IMR-90 (cell line): ENCODE measurements around the gene PARP3. TPM values are rescaled to one million over a fixed set of nuclear protein-coding genes. Genes with fewer than 3 reads are reported as not detected.

Source experiments
- ATAC-seq: fragments of 200-7000 bp; cut with Tn5 transposase; 2 replicates; pipeline ENCODE4 v1.9.1; 2020; ENCODE audit warnings: low read depth, mild to moderate bottlenecking, moderate library complexity
- BruUV-seq: library from RNA; stranded (reverse); fragments of 400-500 nt; replicated peaks from 2 replicates; lab custom pipeline; 2021; lab: Mats Ljungman, UMichigan
- CTCF ChIA-PET: fragments of 300-600 bp; formaldehyde crosslinking; extraction: SDS; loops from one replicate; lab custom pipeline; 2021; ENCODE audit warnings: antibody characterized with exemption; lab: Yijun Ruan, JAX
- POLR2A ChIA-PET: fragments of 300-600 bp; sonication (Branson Sonifier 250); formaldehyde crosslinking; loops from one replicate; lab custom pipeline; 2022; ENCODE audit warnings: antibody characterized with exemption; ENCODE audit not compliant: unreplicated experiment; lab: Charles Lee
- DNase-seq: peaks from one replicate; pipeline ENCODE4 v3.0.0; 2013
- H2AFZ ChIP-seq: replicated peaks from 2 replicates; pipeline ENCODE3; 2013; ENCODE audit warnings: low read length, mild to moderate bottlenecking; ENCODE audit not compliant: poor library complexity
- H2AK5ac ChIP-seq: 2 replicates; pipeline ENCODE4 v1.6.1; 2013; ENCODE audit warnings: low read depth, low read length, inconsistent platforms
- H2AK9ac ChIP-seq: replicated peaks from 2 replicates; pipeline ENCODE3; 2013; ENCODE audit warnings: mild to moderate bottlenecking, low read depth, low read length, moderate library complexity; ENCODE audit not compliant: poor library complexity
- H2BK120ac ChIP-seq: 2 replicates; pipeline ENCODE4 v1.6.1; 2013; ENCODE audit warnings: low read depth, low read length, inconsistent platforms
- H2BK15ac ChIP-seq: 3 replicates; pipeline ENCODE4 v1.6.1; 2013; ENCODE audit warnings: low read depth, low read length, inconsistent platforms
- H2BK20ac ChIP-seq: 2 replicates; pipeline ENCODE4 v1.6.1; 2013; ENCODE audit warnings: low read depth, mild to moderate bottlenecking, inconsistent platforms, low read length, moderate library complexity
- H2BK5ac ChIP-seq: 2 replicates; pipeline ENCODE4 v1.6.1; 2013; ENCODE audit warnings: mild to moderate bottlenecking, low read depth, low read length, inconsistent platforms; ENCODE audit not compliant: poor library complexity, severe bottlenecking
- H3K14ac ChIP-seq: replicated peaks from 2 replicates; pipeline ENCODE4 v1.6.1; 2013; ENCODE audit warnings: low read depth, low read length, inconsistent platforms
- H3K18ac ChIP-seq: 2 replicates; pipeline ENCODE4 v1.6.1; 2013; ENCODE audit warnings: low read depth, low read length, control low read depth
- H3K23ac ChIP-seq: 2 replicates; pipeline ENCODE4 v1.6.1; 2013; ENCODE audit warnings: low read depth, low read length, inconsistent platforms
- H3K27ac ChIP-seq: 2 replicates; pipeline ENCODE4 v1.5.1; 2013; ENCODE audit warnings: mild to moderate bottlenecking, control low read depth, low read length; ENCODE audit not compliant: insufficient read depth
- H3K27me3 ChIP-seq: 2 replicates; pipeline ENCODE4 v1.6.1; 2013; ENCODE audit warnings: low read length; ENCODE audit not compliant: control insufficient read depth, insufficient read depth
- H3K36me3 ChIP-seq: 2 replicates; pipeline ENCODE4 v1.6.1; 2013; ENCODE audit warnings: low read length, mixed read lengths; ENCODE audit not compliant: control insufficient read depth, insufficient read depth
- H3K4ac ChIP-seq: 2 replicates; pipeline ENCODE4 v1.6.1; 2013; ENCODE audit warnings: low read depth, low read length, inconsistent platforms
- H3K4me1 ChIP-seq: 2 replicates; pipeline ENCODE4 v1.6.1; 2013; ENCODE audit warnings: low read length, mixed read lengths; ENCODE audit not compliant: control insufficient read depth, insufficient read depth
- H3K4me2 ChIP-seq: 2 replicates; pipeline ENCODE4 v1.6.1; 2013; ENCODE audit warnings: low read depth, mild to moderate bottlenecking, control low read depth, low read length, moderate library complexity
- H3K4me3 ChIP-seq: 2 replicates; pipeline ENCODE4 v1.5.1; 2013; ENCODE audit warnings: low read depth, mild to moderate bottlenecking, control low read depth, low read length, moderate library complexity; ENCODE audit not compliant: insufficient read depth
- H3K56ac ChIP-seq: 2 replicates; pipeline ENCODE4 v1.6.1; 2013; ENCODE audit warnings: low read length, inconsistent platforms; ENCODE audit not compliant: insufficient read depth; ENCODE audit errors: extremely low read depth
- H3K79me1 ChIP-seq, 2 experiments: 2 replicates each; pipeline ENCODE4 v1.6.1; 2013; ENCODE audit warnings: low read length in 2 of 2, inconsistent platforms in 1 of 2, low read depth in 1 of 2
- H3K9ac ChIP-seq: 2 replicates; pipeline ENCODE4 v1.6.1; 2013; ENCODE audit warnings: low read depth, low read length, control low read depth
- H3K9me1 ChIP-seq: 2 replicates; pipeline ENCODE4 v1.6.1; 2013; ENCODE audit warnings: low read length, inconsistent platforms; ENCODE audit not compliant: insufficient read depth
- H3K9me3 ChIP-seq: 2 replicates; pipeline ENCODE4 v1.6.1; 2013; ENCODE audit warnings: low read length; ENCODE audit not compliant: control insufficient read depth, insufficient read depth
- H4K20me1 ChIP-seq: 2 replicates; pipeline ENCODE4 v1.6.1; 2013; ENCODE audit warnings: low read length, inconsistent platforms; ENCODE audit not compliant: insufficient read depth
- H4K5ac ChIP-seq: 2 replicates; pipeline ENCODE4 v1.6.1; 2013; ENCODE audit warnings: mild to moderate bottlenecking, low read depth, low read length, control low read depth
- H4K8ac ChIP-seq, 2 experiments: 2 replicates each; pipeline ENCODE4 v1.6.1; 2013; ENCODE audit warnings: low read depth in 2 of 2, low read length in 2 of 2, control low read depth in 1 of 2, inconsistent platforms in 1 of 2
- H4K91ac ChIP-seq: 2 replicates; pipeline ENCODE4 v1.6.1; 2013; ENCODE audit warnings: low read depth, low read length, inconsistent platforms; ENCODE audit not compliant: insufficient read depth
- BHLHE40 ChIP-seq: fragments of 150-350 bp; IDR thresholded peaks from 2 replicates; pipeline ENCODE4 v1.6.1; 2016; ENCODE audit warnings: mild to moderate bottlenecking, low read depth, low read length
- CTCF ChIP-seq: conservative IDR thresholded peaks from 2 replicates; pipeline ENCODE4 v1.5.1; 2012; ENCODE audit warnings: mild to moderate bottlenecking, low read depth, low read length, improper control_type of control experiment
- ELK1 ChIP-seq: fragments of 150-350 bp; IDR thresholded peaks from 2 replicates; pipeline ENCODE4 v1.6.1; 2016; ENCODE audit warnings: low read depth, mild to moderate bottlenecking, low read length, moderate library complexity, borderline replicate concordance
- FOS ChIP-seq: fragments of 150-350 bp; IDR thresholded peaks from 2 replicates; pipeline ENCODE4 v1.6.1; 2016; ENCODE audit warnings: low read depth, low read length
- MAFK ChIP-seq: IDR thresholded peaks from 2 replicates; pipeline ENCODE4 v1.6.1; 2012; ENCODE audit warnings: low read depth, low read length, improper control_type of control experiment
- MAZ ChIP-seq: IDR thresholded peaks from 2 replicates; pipeline ENCODE4 v1.6.1; 2012; ENCODE audit warnings: low read depth, mild to moderate bottlenecking, low read length, improper control_type of control experiment, moderate library complexity, borderline replicate concordance
- MXI1 ChIP-seq: IDR thresholded peaks from 2 replicates; pipeline ENCODE4 v1.6.1; 2012; ENCODE audit warnings: low read depth, mild to moderate bottlenecking, low read length, moderate library complexity, borderline replicate concordance
- NFE2L2 ChIP-seq: fragments of 150-350 bp; IDR thresholded peaks from 2 replicates; pipeline ENCODE4 v1.6.1; 2016; ENCODE audit warnings: low read depth, mild to moderate bottlenecking, low read length
- SMC3 ChIP-seq: fragments of 150-350 bp; IDR thresholded peaks from 2 replicates; pipeline ENCODE4 v1.6.1; 2016; ENCODE audit warnings: low read depth, mild to moderate bottlenecking, antibody characterized with exemption, low read length, moderate library complexity
- USF2 ChIP-seq: fragments of 150-350 bp; IDR thresholded peaks from 2 replicates; pipeline ENCODE4 v1.6.1; 2017; ENCODE audit warnings: mild to moderate bottlenecking, antibody characterized with exemption, low read length, low read depth
- WGBS, 2 experiments: methylation state at CpG; one replicate each; pipeline versions ENCODE4 v1.1.5 to v1.1.7; 2013; ENCODE audit warnings: missing lambda C conversion rate in 2 of 2; ENCODE audit not compliant: insufficient read length in 1 of 2; ENCODE audit errors: extremely low coverage in 2 of 2; 5-methylcytosine and 5-hydroxymethylcytosine counted together
- dilution Hi-C: fragments of 300-500 bp; cut with HindIII; formaldehyde crosslinking; loops from one replicate; pipeline ENCODE4 v1.14.3; 2018; ENCODE audit warnings: low sequenced_read_pairs; ENCODE audit not compliant: unreplicated experiment
- in situ Hi-C: fragments of 300-500 bp; cut with MboI; formaldehyde crosslinking; loops from 3 replicates; pipeline ENCODE4 v1.14.3; 2019; ENCODE audit warnings: low sequenced_read_pairs, inconsistent platforms, mixed read lengths
- intact Hi-C: fragments of 100-400 bp; cut with micrococcal nuclease; formaldehyde crosslinking; loops from 2 replicates; pipeline ENCODE4 v1.10.0; 2022
- polyA plus RNA-seq, 3 experiments: library from polyadenylated mRNA; depleted of rRNA; stranded (reverse); fragments of >200 nt; gene quantifications; 2 replicates each; pipeline ENCODE4 v1.2.3, GENCODE V29; 2012; ENCODE audit warnings: low replicate concordance in 1 of 3
- total RNA-seq: library from RNA; depleted of rRNA; stranded (reverse); fragments of >200 nt; gene quantifications from 2 replicates; pipeline ENCODE4 v1.2.3, GENCODE V29; 2012

Gene PARP3
- total and polyA plus RNA-seq, 2 of the 4 experiments (the other 2 are of a cell fraction), result 16.3 to 22.0 TPM

GRCh38 chr3:51948016-51948580 is 5.9 kb downstream of the PARP3 start:
- Histone ChIP-seq H3K4me1 (peaks cover 5% of the 10 kb centered on the region), H2BK15ac (no peak overlapping the region), H3K23ac (no peak overlapping the region), H3K27ac (no peak overlapping the region), H4K5ac (no peak overlapping the region), H3K4me2 (no peak overlapping the region), H3K18ac (no peak overlapping the region), H4K91ac (no peak overlapping the region), H3K4ac (no peak overlapping the region), H4K20me1 (no peaks in the 10 kb centered on the region), H2AK9ac (no peak overlapping the region), H3K9ac (no peak overlapping the region), H3K4me3 (no peak overlapping the region), H2AFZ (no peak overlapping the region), H2BK20ac (no peak overlapping the region), H4K8ac (no peak overlapping the region), H2BK5ac (no peak overlapping the region), H3K79me1 (peaks cover 2 to 5% of the 10 kb centered on the region in 2 experiments; a peak in 1 of 4 replicates), H3K14ac (no peak overlapping the region), H2BK120ac (no peak overlapping the region), H3K9me1 (peaks cover 7% of the 10 kb centered on the region), H2AK5ac (no peak overlapping the region), H3K27me3 (no peaks in the 10 kb centered on the region), H3K9me3 (no peaks in the 10 kb centered on the region), H3K56ac (no peak overlapping the region), H3K36me3 (peaks cover 2% of the 10 kb centered on the region; the same call in 1 of the 2 replicates)
- POLR2A ChIA-PET, result no interaction called here
- DNase-seq (no peak), ATAC-seq (no peak)
- intact Hi-C loops (no loop called here), dilution Hi-C loops (no loop called here), in situ Hi-C loops (loop anchor here (25.0 kb wide), 1 partner anchor 561 kb away; the partner anchor contains the start of genes MANF and RBM15B)
- CTCF ChIA-PET, result interaction anchor here (0.6 kb wide), 1 partner anchor 467 kb away, joined by 3 read pairs; no protein-coding TSS in a partner anchor
- no TSS peak for BruUV-seq
- TF ChIP-seq SMC3, result no peak
- TF ChIP-seq BHLHE40, result no peak
- no peak for TF ChIP-seq ELK1
- TF ChIP-seq FOS, result no peak
- TF ChIP-seq MAZ, result no peak
- TF ChIP-seq CTCF, result no peak
- no peak for TF ChIP-seq USF2
- TF ChIP-seq NFE2L2, result no peak
- TF ChIP-seq MAFK, result no peak
- no peak for TF ChIP-seq MXI1
- WGBS, 2 experiments, result 90% methylated on average over 6 of the region's 10 CpGs; no CpG with 5 or more reads in 1 of the 2 experiments
